HS-5 (cell line): ENCODE measurements around the gene IRAK2.
"Not testable (repeated sequence)": the region's sequence is repeated elsewhere in the genome, so short reads cannot be mapped to it uniquely, and the experiment has no call there.

Source experiments
- DNase-seq: peaks from one replicate; pipeline ENCODE4 v3.0.0-alpha.2; 2012; ENCODE audit warnings: low read depth

The IRAK2 gene

GRCh38 chr3:10160346-10160745, 4.4 kb upstream of the IRAK2 start:
- DNase-seq = no peak

GRCh38 chr3:10160925-10161324, 3.8 kb upstream of the IRAK2 start:
- no peak for DNase-seq

DNA sequence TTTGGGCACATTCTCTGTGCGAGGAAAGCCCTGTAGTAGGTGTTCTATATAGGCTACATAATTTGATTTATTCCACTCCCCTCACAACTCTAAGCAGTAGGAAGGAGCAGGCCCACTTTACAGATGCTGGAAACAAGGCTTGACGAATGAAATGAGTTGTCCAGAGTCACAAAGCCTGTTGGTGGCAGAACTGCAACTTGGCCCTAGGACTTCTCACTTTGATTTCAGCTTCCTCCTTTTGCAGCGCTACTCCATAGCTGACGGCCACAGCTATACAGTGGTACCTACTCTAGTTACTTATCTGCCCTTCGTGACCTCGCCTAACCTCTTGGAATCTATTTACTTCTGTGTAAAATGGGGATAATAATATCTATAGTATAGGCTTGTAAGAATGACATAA, 2.5 kb upstream of the IRAK2 start:
- no peak for DNase-seq

- not testable (repeated sequence) for DNase-seq
These were observed 546 bp upstream of the IRAK2 start for GRCh38 chr3:10164201-10164545.

GRCh38 chr3:10166213-10166604, 1.5 kb downstream of the IRAK2 start:
- DNase-seq = no peak

DNA sequence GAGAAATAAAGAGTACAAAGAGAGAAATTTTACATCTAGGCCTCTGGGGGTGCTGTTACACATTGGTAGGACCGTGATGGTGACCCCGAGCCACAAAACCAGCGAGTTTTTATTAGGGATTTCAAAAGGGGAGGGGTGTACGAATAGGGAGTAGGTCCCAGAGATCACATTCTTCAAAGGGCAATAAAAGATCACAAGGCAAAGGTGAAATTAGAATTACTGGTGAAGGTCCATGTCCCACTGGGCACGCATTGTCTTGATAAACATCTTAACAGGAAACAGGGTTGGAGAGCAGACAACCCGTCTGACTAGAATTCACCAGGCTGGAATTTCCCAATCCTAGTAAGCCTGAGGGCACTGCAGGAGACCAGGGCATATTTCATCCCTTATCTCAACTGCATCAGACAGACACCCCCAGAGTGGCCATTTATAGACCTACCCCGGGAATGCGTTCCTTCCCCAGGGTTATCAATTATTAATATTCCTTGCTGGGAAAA, 4.3 kb downstream of the IRAK2 start:
- DNase-seq = no peak

DNA sequence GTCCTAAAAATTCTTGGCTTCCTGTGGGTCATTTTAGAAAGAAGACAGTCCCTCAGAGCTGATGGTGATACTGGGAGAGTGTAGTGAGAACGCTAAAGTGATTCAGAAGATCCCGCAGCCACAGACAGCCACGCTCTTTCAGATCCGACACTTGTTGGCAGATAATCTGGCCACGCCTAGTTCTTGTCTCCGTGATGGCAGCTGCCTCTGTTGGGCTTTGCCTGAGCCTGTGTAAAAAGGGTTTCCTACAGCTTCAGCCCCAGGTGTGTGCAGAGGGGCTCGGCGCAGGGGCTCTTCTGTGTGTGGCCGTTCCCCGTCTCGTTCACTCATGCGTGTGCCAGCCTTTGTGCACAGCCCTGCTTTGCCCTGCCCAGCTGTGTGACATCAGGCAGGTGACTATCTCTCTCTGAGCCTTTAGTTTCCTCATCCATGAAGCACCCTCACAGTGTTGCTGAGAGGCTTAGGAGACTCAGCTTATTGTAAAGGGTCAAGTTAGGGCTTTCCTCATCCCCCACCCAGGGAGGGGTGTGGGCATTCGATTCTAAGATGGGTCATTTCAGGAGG, 6.3 kb downstream of the IRAK2 start:
- no peak for DNase-seq

DNA sequence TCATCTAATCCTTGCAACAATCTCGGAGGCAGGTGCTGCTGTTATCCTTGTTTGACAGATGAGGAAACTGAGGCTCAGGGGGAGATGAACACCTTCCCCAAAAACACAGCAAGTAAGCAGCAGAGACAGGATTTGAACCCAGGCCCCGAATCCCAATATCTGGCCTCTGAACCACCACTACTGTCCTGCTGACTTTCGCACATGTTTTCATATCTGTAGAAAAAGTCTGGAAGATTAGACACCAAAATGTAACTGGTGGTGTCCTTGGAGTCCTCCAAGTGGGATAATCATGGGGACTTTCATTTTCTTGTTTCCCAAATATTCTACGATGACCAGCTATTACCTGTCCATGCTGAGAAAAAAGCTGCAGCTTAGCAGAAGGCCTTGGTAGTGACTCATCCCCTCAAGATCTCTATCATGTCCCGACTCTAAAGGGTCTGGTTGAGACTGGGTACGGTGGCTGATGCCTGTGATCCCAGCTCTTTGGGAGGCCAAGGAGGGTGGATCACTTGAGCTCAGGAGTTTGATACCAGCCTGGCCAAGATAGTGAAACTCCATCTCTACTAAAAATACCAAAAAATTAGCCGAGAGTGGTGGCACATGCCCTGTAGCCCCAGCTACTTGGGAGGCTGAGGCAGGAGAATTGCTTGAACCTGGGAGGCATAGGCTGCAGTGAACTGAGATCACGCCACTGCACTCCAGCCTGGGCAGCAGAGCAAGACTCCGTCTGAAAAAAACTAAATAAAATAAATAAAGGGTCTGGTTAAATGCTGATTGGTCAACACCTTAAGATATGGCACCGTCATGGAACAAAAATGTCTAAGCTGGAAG, 8.6 kb downstream of the IRAK2 start:
- no peak for DNase-seq

DNA sequence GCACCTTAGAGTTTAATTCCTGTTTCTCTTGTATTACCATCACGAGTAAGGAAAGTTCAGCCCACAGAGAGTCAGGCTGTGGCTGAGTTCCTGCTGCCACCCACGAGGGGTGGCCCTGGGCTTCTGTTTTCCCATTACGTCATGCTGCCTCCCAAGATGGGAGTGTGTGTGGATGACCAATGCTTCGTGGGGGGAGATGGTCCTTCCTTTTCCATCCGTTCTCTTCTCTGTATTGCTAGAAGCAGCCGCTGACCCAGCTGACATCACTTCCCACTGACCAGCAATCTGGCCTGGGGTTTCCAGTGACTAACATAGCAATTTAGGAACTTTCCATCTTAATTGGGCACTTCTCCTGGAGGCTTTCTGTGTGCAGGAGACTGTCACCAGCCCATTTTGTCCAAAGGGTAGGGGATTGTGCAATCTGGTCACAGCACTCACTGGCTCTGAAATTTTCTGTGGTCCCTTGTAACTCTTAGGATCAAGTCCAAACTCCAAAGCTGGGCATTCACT, 9.3 kb downstream of the IRAK2 start:
- DNase-seq = peak; percentile 80

GRCh38 chr3:10175334-10175733, 10.6 kb downstream of the IRAK2 start:
- DNase-seq = not testable (repeated sequence)

GRCh38 chr3:10176150-10176549, 11.4 kb downstream of the IRAK2 start:
- DNase-seq = not testable (repeated sequence)

DNA sequence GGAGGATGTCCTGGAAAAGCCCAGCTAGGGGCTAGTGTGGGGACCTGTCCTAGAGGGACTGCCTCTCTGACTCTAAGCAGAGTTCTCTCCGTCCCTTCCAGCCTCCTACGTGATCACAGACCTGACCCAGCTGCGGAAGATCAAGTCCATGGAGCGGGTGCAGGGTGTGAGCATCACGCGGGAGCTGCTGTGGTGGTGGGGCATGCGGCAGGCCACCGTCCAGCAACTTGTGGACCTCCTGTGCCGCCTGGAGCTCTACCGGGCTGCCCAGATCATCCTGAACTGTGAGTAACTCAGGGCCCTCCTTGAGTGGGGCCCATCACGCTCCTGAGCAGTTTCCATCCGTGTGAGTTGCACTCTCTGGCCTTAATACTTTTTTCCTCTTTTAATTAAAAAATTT, 13.0 kb downstream of the IRAK2 start:
- no peak for DNase-seq

GRCh38 chr3:10178892-10179291, 14.2 kb downstream of the IRAK2 start:
- DNase-seq = no peak

GRCh38 chr3:10180289-10180688, 15.6 kb downstream of the IRAK2 start:
- no peak for DNase-seq

GRCh38 chr3:10180738-10181295, 16.1 kb downstream of the IRAK2 start:
- no peak for DNase-seq

- no peak for DNase-seq
These were observed 18.2 kb downstream of the IRAK2 start for GRCh38 chr3:10182950-10183349.

DNA sequence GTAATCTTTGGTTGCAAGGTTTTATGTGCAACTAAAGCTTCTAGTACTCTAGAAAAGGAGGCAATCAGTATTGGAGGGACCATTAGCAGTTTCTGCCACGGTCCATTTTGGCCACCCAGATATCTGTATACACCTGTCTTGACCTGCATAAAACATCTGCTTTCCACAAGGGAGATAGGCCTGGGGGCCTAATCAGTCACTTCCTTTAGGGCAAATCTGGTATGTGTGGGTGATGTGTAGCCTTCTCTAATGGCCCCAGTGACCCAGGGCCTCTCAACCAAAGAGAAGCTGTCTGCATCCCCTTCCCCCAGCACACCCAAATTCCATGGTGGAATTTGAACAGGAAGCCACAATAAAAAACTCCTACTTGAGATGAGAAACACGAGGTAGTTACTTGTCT, 19.5 kb downstream of the IRAK2 start:
- no peak for DNase-seq

DNA sequence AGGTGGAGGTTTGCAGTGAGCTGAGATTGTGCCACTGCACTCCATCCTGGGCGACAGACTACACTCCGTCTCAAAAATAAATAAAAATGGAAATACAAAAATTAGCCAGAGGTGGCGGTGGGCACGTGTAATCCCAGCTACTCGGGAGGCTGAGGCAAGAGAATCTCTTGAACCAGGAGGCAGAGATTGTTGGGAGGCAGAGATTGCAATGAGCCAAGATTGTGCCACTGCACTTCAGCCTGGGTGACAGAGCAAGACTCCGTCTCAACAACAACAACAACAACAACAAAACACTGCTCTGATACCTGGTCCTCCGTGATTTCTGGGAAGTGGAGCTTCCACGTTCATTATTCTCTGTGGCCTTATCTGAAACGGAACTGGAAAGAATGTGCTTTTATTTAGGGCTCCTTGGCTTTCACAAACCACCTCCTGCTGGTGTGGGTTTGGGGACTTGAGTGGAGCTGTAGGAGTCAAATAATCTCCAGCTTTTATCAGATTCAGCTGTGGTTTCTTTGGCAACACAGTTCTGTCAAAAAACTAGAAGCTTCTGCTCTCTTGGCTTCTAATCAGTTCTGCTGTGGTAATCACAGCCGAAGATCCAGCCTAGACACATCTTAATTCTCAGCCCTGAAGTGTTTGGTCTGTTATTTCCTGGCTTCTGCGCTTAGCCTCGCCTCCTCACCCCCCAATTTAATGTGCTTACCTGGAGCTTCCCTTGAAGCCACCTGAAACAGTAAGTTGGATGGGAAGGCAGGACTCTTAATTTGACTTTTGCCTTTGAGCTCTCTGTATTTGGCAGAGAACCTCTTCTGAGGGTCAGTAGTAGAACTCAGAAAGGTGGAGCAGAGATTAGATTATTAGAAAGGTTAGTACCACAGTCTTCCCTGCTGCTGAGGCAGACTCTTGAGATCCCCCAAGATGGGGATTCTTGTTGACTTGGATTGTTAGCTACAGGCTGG, 21.4 kb downstream of the IRAK2 start:
- DNase-seq = no peak

GRCh38 chr3:10187290-10187876, 22.7 kb downstream of the IRAK2 start:
- no peak for DNase-seq

- no peak for DNase-seq
These were observed 23.2 kb downstream of the IRAK2 start for GRCh38 chr3:10187944-10188343.

DNA sequence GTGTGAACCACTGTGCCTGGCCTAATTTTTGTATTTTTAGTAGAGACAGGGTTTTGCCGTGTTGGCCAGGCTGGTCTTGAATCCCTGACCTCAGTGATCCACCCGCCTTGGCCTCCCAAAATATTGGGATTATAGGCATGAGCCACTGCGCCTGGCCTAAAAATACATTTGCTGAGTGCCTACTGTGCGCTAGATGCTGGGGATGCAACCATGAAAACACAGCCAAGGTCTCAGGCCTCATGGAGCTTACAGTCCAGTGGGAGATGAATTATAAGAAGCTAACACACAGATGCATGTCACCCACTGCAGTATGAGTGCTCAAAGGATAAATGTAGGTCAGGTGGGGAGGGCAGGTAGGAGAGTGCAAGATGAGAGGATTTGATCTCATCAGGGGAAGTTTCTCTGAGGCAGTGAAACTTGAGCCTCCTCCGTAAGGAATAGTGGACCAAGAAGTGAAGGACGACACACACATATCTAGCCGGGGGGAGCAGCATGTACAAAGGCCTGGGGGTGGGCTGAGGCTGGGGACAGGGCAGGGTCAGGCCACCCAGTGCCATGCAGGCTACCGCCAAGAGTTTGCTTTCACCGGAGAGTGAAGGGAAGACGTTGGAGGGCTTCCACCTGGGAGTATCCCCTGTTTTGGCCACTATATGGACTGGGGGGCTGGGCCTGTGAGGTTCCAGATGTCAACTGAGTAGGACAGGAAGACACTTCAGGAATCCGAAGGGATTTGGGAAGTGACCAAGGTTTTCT, 24.3 kb downstream of the IRAK2 start:
- DNase-seq = no peak
